ENCODE results near the gene MALT1.
A peak's percentile ranks its signal among the peaks of the same experiment; 100 is the strongest.

The MALT1 gene

GRCh38 chr18:58654896-58655614 lies 16.2 kb upstream of the MALT1 start:
- no peak for DNase-seq

- no peak for DNase-seq
These were observed 14.2 kb upstream of the MALT1 start for GRCh38 chr18:58657081-58657480.

- DNase-seq = no peak
These were observed 13.8 kb upstream of the MALT1 start for GRCh38 chr18:58657494-58657893.

- no peak for DNase-seq
These were observed 11.6 kb upstream of the MALT1 start for GRCh38 chr18:58659691-58660090.

GRCh38 chr18:58660915-58661314 lies 10.3 kb upstream of the MALT1 start:
- no peak for DNase-seq

- no peak for DNase-seq
These were observed 9.8 kb upstream of the MALT1 start for GRCh38 chr18:58661423-58661822.

GRCh38 chr18:58662118-58662517 lies 9.1 kb upstream of the MALT1 start:
- no peak for DNase-seq

- DNase-seq = no peak
These were observed 5.1 kb upstream of the MALT1 start for GRCh38 chr18:58666176-58666575.

- no peak for DNase-seq
These were observed 3.1 kb upstream of the MALT1 start for GRCh38 chr18:58668211-58668610.

- DNase-seq = no peak
These were observed 2.4 kb upstream of the MALT1 start for GRCh38 chr18:58668897-58669296.

GRCh38 chr18:58669731-58670378 lies 1.4 kb upstream of the MALT1 start:
- no peak for DNase-seq

- no peak for DNase-seq
These were observed 708 bp upstream of the MALT1 start for GRCh38 chr18:58670404-58671110.

GRCh38 chr18:58671632-58672564 lies 633 bp downstream of the MALT1 start:
- DNase-seq = peak; percentile 62

- DNase-seq = no peak
These were observed 2.9 kb downstream of the MALT1 start for GRCh38 chr18:58674159-58674558.

GRCh38 chr18:58674863-58675472 lies 3.7 kb downstream of the MALT1 start:
- DNase-seq = no peak

GRCh38 chr18:58676270-58676669 lies 5.0 kb downstream of the MALT1 start:
- no peak for DNase-seq

- peak; percentile 59 for DNase-seq
These were observed 11.3 kb downstream of the MALT1 start for GRCh38 chr18:58682429-58683069.

GRCh38 chr18:58687871-58688308 lies 16.6 kb downstream of the MALT1 start:
- peak; percentile 22 for DNase-seq

- no peak for DNase-seq
These were observed 19.0 kb downstream of the MALT1 start for GRCh38 chr18:58690259-58690658.

GRCh38 chr18:58691256-58691655 lies 20.0 kb downstream of the MALT1 start:
- DNase-seq = peak; percentile 81

- no peak for DNase-seq
These were observed 21.3 kb downstream of the MALT1 start for GRCh38 chr18:58692422-58693185.
